A673 (cell line): ENCODE data around the gene FNDC3B.

ENCODE experiments used
- CTCF ChIP-seq: fragments of 300-800, 200-600 bp; sonication (generic); conservative IDR thresholded peaks from 2 replicates; pipeline ENCODE4 v1.5.1; 2017; ENCODE audit warnings: low read depth, mild to moderate bottlenecking, antibody characterized with exemption, low read length, moderate library complexity, mixed read lengths
- EZH2 ChIP-seq: fragments of 200-600 bp; sonication (generic); IDR thresholded peaks from 2 replicates; pipeline ENCODE4 v1.6.1; 2017; ENCODE audit warnings: borderline replicate concordance, low read depth, mild to moderate bottlenecking, mixed read lengths, antibody characterized with exemption, low read length; ENCODE audit not compliant: poor library complexity, severe bottlenecking

GRCh38 chr3:172218350-172219323 is 179.3 kb downstream of the FNDC3B start:
- TF ChIP-seq CTCF (no peak), EZH2 (no peak)
